ENCODE data around the gene C9. TPM values are rescaled to one million over a fixed set of nuclear protein-coding genes. Genes with fewer than 3 reads are reported as not detected.
"Not testable (repeated sequence)": the region's sequence is repeated elsewhere in the genome, so short reads cannot be mapped to it uniquely, and the experiment has no call there.

Gene C9
- total and polyA plus RNA-seq, 4 donors, result 128 to 3,238 (median 748) TPM

GRCh38 chr5:39316464-39316863, 47.8 kb downstream of the C9 start:
- 91% methylated on average over 3 of the region's 3 CpGs for WGBS

GRCh38 chr5:39315995-39316394, 48.3 kb downstream of the C9 start:
- Histone ChIP-seq H3K9me3 (ENCODE audit: control insufficient read depth in 4 of 4, low read length in 3 of 4) (no peaks in the 10 kb centered on the region), H3K9ac (ENCODE audit: low read depth in 1 of 2, low read length in 2 of 2) (no peak overlapping the region), H3K4me1 (ENCODE audit: control insufficient read depth in 4 of 4, insufficient read depth in 4 of 4, low read length in 3 of 4) (peaks cover 0 to 2% (median 0%) of the 10 kb centered on the region in 4 donors), H3K36me3 (ENCODE audit: control insufficient read depth in 4 of 4, insufficient read depth in 3 of 4, low read depth in 1 of 4, low read length in 3 of 4) (peaks cover 1 to 80% (median 61%) of the 10 kb centered on the region in 4 donors), H3K4me3 (ENCODE audit: low read depth in 1 of 3, low read length in 3 of 3) (no peak overlapping the region), H3K27me3 (ENCODE audit: control insufficient read depth in 4 of 4, insufficient read depth in 4 of 4, low read length in 3 of 4) (no peaks in the 10 kb centered on the region), H3K27ac (ENCODE audit: low read depth in 1 of 2, low read length in 2 of 2) (no peak overlapping the region)
- WGBS, result 70% methylated on average over 4 of the region's 4 CpGs
- no peak for TF ChIP-seq HNF4A (conservative IDR thresholded peaks at IDR 0.05)
- no peak for TF ChIP-seq RAD21 (IDR thresholded peaks at IDR 0.05)
- TF ChIP-seq FOXA1 (IDR thresholded peaks at IDR 0.05), result no peak
- no peak for DNase-seq (ENCODE audit: low spot score)

More at GRCh38 chr5:39316464-39316863, 47.8 kb downstream of the C9 start:
- peaks cover 0 to 79% (median 59%) of the 10 kb centered on the region in 4 donors for H3K36me3 ChIP-seq (ENCODE audit: control insufficient read depth in 4 of 4, insufficient read depth in 3 of 4, low read depth in 1 of 4, low read length in 3 of 4)
- not testable (repeated sequence) for DNase-seq (ENCODE audit: low spot score); H3K9me3 ChIP-seq (ENCODE audit: control insufficient read depth in 4 of 4, low read length in 3 of 4); H3K27me3 ChIP-seq (ENCODE audit: control insufficient read depth in 4 of 4, insufficient read depth in 4 of 4, low read length in 3 of 4); H3K27ac ChIP-seq (ENCODE audit: low read depth in 1 of 2, low read length in 2 of 2); H3K9ac ChIP-seq (ENCODE audit: low read depth in 1 of 2, low read length in 2 of 2); H3K4me3 ChIP-seq (ENCODE audit: low read depth in 1 of 3, low read length in 3 of 3); H3K4me1 ChIP-seq (ENCODE audit: control insufficient read depth in 4 of 4, insufficient read depth in 4 of 4, low read length in 3 of 4)

GRCh38 chr5:39314591-39314990, 49.7 kb downstream of the C9 start:
- no peak overlapping the region for H3K4me3 ChIP-seq (ENCODE audit: low read depth in 1 of 3, low read length in 3 of 3)
- H3K36me3 ChIP-seq (ENCODE audit: control insufficient read depth in 4 of 4, insufficient read depth in 3 of 4, low read depth in 1 of 4, low read length in 3 of 4), result peaks cover 1 to 75% (median 64%) of the 10 kb centered on the region in 4 donors
- peaks cover 0 to 2% (median 0%) of the 10 kb centered on the region in 4 donors for H3K4me1 ChIP-seq (ENCODE audit: control insufficient read depth in 4 of 4, insufficient read depth in 4 of 4, low read length in 3 of 4)
- H3K9ac ChIP-seq (ENCODE audit: low read depth in 1 of 2, low read length in 2 of 2), result no peak overlapping the region
- DNase-seq (ENCODE audit: low spot score), result no peak
- TF ChIP-seq TAF1 (conservative IDR thresholded peaks at IDR 0.05) (no peak), MAX (IDR thresholded peaks at IDR 0.05) (no peak), HNF4G (IDR thresholded peaks at IDR 0.05) (no peak), CTCF (IDR thresholded peaks at IDR 0.05; ENCODE audit: low read depth, low read length, missing input control) (no peak), RXRA (IDR thresholded peaks at IDR 0.05) (no peak), GABPA (IDR thresholded peaks at IDR 0.05 in 1 of 2, conservative IDR thresholded peaks at IDR 0.05 in 1 of 2) (no peak), JUND (IDR thresholded peaks at IDR 0.05) (no peak), ZBTB33 (IDR thresholded peaks at IDR 0.05) (no peak), RAD21 (IDR thresholded peaks at IDR 0.05) (no peak), FOXA1 (IDR thresholded peaks at IDR 0.05) (no peak), EGR1 (IDR thresholded peaks at IDR 0.05; ENCODE audit: low read depth in 2 of 2) (no peak), HNF4A (conservative IDR thresholded peaks at IDR 0.05) (no peak), YY1 (IDR thresholded peaks at IDR 0.05) (no peak), SP1 (IDR thresholded peaks at IDR 0.05) (no peak), FOXA2 (IDR thresholded peaks at IDR 0.05) (no peak), REST (IDR thresholded peaks at IDR 0.05) (no peak), NR2F2 (IDR thresholded peaks at IDR 0.05) (no peak), ATF3 (IDR thresholded peaks at IDR 0.05) (no peak)
- 94% methylated on average over 1 of the region's 1 CpG for WGBS
- no peaks in the 10 kb centered on the region for H3K27me3 ChIP-seq (ENCODE audit: control insufficient read depth in 4 of 4, insufficient read depth in 4 of 4, low read length in 3 of 4)
- no peaks in the 10 kb centered on the region for H3K9me3 ChIP-seq (ENCODE audit: control insufficient read depth in 4 of 4, low read length in 3 of 4)
- H3K27ac ChIP-seq (ENCODE audit: low read depth in 1 of 2, low read length in 2 of 2), result no peak overlapping the region

Measured in liver (tissue), 9 donors.